Keratinocyte (primary cell): Measurements from ENCODE around the gene KANSL1. TPM values are rescaled to one million over a fixed set of nuclear protein-coding genes. Genes with fewer than 3 reads are reported as not detected.

ENCODE experiments used
- DNase-seq: peaks from one replicate; pipeline ENCODE4 v3.0.0-alpha.2; 2011; ENCODE audit warnings: low read depth, missing footprints, low spot score
- FAIRE-seq: peaks from 2 replicates; lab custom pipeline; 2011; peaks lifted over from hg19 to GRCh38; lab: Jason Lieb, UNC
- H2AFZ ChIP-seq: 2 replicates; pipeline ENCODE4 v1.6.0; 2012; ENCODE audit warnings: low read length, control low read depth, inconsistent platforms; ENCODE audit not compliant: control insufficient read depth
- H3K27ac ChIP-seq: 2 replicates; pipeline ENCODE4 v1.5.1; 2011; ENCODE audit warnings: low read length; ENCODE audit not compliant: control insufficient read depth, insufficient read depth
- H3K27me3 ChIP-seq: 3 replicates; pipeline ENCODE4 v1.6.0; 2011; ENCODE audit warnings: low read length; ENCODE audit not compliant: control insufficient read depth, insufficient read depth; ENCODE audit errors: extremely low read depth
- H3K36me3 ChIP-seq, 2 experiments: 2 replicates in 1 of 2; 3 replicates in 1 of 2; pipeline ENCODE4 v1.5.1; 2011; ENCODE audit warnings: low read length in 2 of 2, mild to moderate bottlenecking in 1 of 2; ENCODE audit not compliant: control insufficient read depth in 2 of 2, insufficient read depth in 2 of 2; ENCODE audit errors: extremely low read depth in 1 of 2
- H3K4me1 ChIP-seq: 3 replicates; pipeline ENCODE4 v1.5.1; 2011; ENCODE audit warnings: low read length; ENCODE audit not compliant: control insufficient read depth, insufficient read depth; ENCODE audit errors: extremely low read depth
- H3K4me2 ChIP-seq: 3 replicates; pipeline ENCODE4 v1.6.0; 2011; ENCODE audit warnings: low read depth, low read length; ENCODE audit not compliant: control insufficient read depth, insufficient read depth; ENCODE audit errors: extremely low read depth
- H3K4me3 ChIP-seq, 3 experiments: fragments of 200-600 bp in 1 of 3; sonication (generic) in 1 of 3; 2 replicates in 2 of 3; 3 replicates in 1 of 3; pipeline ENCODE4 v1.5.1; 2011 to 2016; ENCODE audit warnings: low read length in 3 of 3, mild to moderate bottlenecking in 3 of 3, control low read depth in 2 of 3, inconsistent platforms in 1 of 3, low read depth in 1 of 3, mixed read lengths in 1 of 3, mixed run types in 1 of 3, moderate library complexity in 1 of 3; ENCODE audit not compliant: control insufficient read depth in 2 of 3, insufficient read depth in 2 of 3; ENCODE audit errors: extremely low read depth in 1 of 3
- H3K79me2 ChIP-seq: 2 replicates; pipeline ENCODE4 v1.6.0; 2012; ENCODE audit warnings: low read length; ENCODE audit not compliant: control insufficient read depth, insufficient read depth
- H3K9ac ChIP-seq: 3 replicates; pipeline ENCODE4 v1.6.0; 2011; ENCODE audit warnings: low read length; ENCODE audit not compliant: control insufficient read depth, insufficient read depth; ENCODE audit errors: extremely low read depth
- H3K9me1 ChIP-seq: 3 replicates; pipeline ENCODE4 v1.6.0; 2011; ENCODE audit warnings: low read length; ENCODE audit not compliant: control insufficient read depth, insufficient read depth; ENCODE audit errors: extremely low read depth
- H3K9me3 ChIP-seq: 2 replicates; pipeline ENCODE4 v1.5.1; 2012; ENCODE audit warnings: low read depth, low read length; ENCODE audit not compliant: control insufficient read depth
- H4K20me1 ChIP-seq: 3 replicates; pipeline ENCODE4 v1.6.0; 2011; ENCODE audit warnings: low read length; ENCODE audit not compliant: control insufficient read depth, insufficient read depth; ENCODE audit errors: extremely low read depth
- EZH2 ChIP-seq: IDR thresholded peaks from one replicate; pipeline ENCODE4 v1.6.1; 2012; ENCODE audit warnings: inconsistent platforms, mild to moderate bottlenecking, low read length, moderate library complexity
- dilution Hi-C: fragments of 300-500 bp; cut with MboI; formaldehyde crosslinking; loops from one replicate; pipeline ENCODE4 v1.7.0; 2020; ENCODE audit warnings: low sequenced_read_pairs; ENCODE audit not compliant: extremely low pct_ligation_motif_present
- polyA plus RNA-seq, 5 experiments: library from polyadenylated mRNA; depleted of rRNA in 3 of 5; stranded (reverse) in 3 of 5; stranded (forward) in 1 of 5; unstranded in 1 of 5; fragments of >200 nt; gene quantifications; 1 replicate in 1 of 5; 2 replicates in 3 of 5; 3 replicates in 1 of 5; pipeline versions ENCODE4 v1.2.1 to v1.2.3, GENCODE V29; 2011 to 2012; ENCODE audit warnings: missing spikeins in 2 of 5, low read depth in 1 of 5, low replicate concordance in 1 of 5
- TF ChIP-seq, protein P1 (sequence below), 3 experiments: IDR thresholded peaks in 1 of 3; conservative IDR thresholded peaks in 1 of 3; optimal IDR thresholded peaks in 1 of 3; 2 replicates in 2 of 3; 3 replicates in 1 of 3; pipeline versions ENCODE3 to v1.5.1; 2011; ENCODE audit warnings: low read length in 3 of 3, mild to moderate bottlenecking in 3 of 3, moderate library complexity in 2 of 3, control low read depth in 1 of 3, inconsistent platforms in 1 of 3; ENCODE audit not compliant: insufficient read depth in 2 of 3; ENCODE audit errors: extremely low read depth in 1 of 3

The KANSL1 gene
- polyA plus RNA-seq, 1 donor (not counting 4 experiments of a cell fraction or from before 2014, with no cell fraction given): 17.6 TPM

DNA sequence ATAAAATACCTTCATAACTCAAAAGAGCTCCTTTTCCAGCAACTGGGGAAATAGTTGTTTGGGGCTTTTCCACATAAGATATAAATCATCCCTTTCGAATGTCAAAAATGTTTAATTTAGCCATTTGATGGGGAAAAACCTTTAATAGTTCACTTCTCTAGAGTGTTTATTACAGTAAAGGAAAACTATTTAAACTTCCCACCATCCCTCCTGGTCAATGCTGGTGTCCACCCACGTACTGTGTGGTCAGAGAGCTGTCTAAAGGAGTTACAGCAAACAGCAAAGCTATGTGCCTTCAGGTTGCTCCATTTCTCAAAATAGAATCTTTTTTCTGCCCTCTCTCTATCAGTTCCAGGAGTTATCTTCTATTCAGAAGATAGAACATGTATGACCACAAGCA lies 33.5 kb downstream of the KANSL1 start:
- Histone ChIP-seq H3K27me3 (no peaks in the 10 kb centered on the region), H4K20me1 (peaks cover 28% of the 10 kb centered on the region), H3K9me3 (no peaks in the 10 kb centered on the region), H3K9me1 (peaks cover 8% of the 10 kb centered on the region), H3K4me2 (no peak overlapping the region), H3K9ac (no peak overlapping the region), H3K4me1 (peaks cover 49% of the 10 kb centered on the region), H3K4me3 (no peak overlapping the region), H3K27ac (no peak overlapping the region), H2AFZ (no peak overlapping the region), H3K36me3 (peaks cover 1 to 3% of the 10 kb centered on the region in 2 experiments), H3K79me2 (peaks cover 98% of the 10 kb centered on the region)
- no peak for TF ChIP-seq EZH2
- TF ChIP-seq, protein P1, sequence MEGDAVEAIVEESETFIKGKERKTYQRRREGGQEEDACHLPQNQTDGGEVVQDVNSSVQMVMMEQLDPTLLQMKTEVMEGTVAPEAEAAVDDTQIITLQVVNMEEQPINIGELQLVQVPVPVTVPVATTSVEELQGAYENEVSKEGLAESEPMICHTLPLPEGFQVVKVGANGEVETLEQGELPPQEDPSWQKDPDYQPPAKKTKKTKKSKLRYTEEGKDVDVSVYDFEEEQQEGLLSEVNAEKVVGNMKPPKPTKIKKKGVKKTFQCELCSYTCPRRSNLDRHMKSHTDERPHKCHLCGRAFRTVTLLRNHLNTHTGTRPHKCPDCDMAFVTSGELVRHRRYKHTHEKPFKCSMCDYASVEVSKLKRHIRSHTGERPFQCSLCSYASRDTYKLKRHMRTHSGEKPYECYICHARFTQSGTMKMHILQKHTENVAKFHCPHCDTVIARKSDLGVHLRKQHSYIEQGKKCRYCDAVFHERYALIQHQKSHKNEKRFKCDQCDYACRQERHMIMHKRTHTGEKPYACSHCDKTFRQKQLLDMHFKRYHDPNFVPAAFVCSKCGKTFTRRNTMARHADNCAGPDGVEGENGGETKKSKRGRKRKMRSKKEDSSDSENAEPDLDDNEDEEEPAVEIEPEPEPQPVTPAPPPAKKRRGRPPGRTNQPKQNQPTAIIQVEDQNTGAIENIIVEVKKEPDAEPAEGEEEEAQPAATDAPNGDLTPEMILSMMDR (optimal IDR thresholded peaks at IDR 0.05 in 1 of 3, IDR thresholded peaks at IDR 0.05 in 1 of 3, conservative IDR thresholded peaks at IDR 0.05 in 1 of 3; ENCODE audit: extremely low read depth in 1 of 3, insufficient read depth in 2 of 3, low read length in 3 of 3): no peak
- FAIRE-seq: no peak
- dilution Hi-C loops: no loop called here
- no peak for DNase-seq

DNA sequence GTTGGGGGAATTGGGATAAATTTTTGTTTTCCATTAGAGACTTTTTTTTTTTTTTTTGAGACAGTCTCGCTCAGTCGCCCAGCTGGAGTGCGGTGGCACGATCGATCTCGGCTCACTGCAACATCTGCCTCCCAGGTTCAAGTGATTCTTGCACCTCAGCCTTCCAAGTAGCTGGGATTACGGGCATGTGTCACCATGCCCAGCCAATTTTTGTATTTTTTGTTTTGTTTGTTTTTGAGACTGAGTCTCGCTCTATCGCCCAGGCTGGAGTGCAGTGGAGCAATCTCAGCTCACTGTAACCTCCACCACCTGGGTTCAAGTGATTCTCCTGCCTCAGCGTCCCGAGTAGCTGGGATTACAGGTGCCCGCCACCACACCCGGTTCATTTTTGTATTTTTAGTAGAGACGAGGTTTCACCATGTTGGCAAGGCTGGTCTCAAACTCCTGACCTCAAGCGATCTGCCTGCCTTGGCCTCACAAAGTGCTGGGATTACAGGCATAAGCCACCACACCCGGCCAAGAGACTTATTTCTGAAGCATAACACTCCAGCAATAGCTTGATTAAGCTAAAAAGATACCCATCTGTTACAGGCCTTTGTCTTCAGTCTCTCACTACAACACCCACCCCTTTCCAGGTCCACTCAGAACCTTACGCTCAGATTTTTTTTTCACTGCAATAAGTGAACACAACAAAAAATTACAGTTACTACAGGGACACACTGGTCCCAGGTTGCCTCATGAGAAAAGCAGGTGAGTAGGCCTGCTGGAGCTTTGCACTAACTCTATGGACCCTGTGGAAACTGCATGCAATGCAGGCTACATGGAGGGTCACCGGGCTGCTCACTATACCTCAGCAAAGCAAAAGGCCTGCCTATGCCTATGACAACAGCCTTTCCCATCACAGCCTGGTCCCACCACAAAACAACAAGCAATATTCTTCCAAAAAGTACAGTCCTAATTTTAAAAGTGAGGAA lies 34.6 kb downstream of the KANSL1 start:
- no peak overlapping the region for H2AFZ ChIP-seq
- H4K20me1 ChIP-seq: peaks cover 34% of the 10 kb centered on the region
- H3K4me1 ChIP-seq: peaks cover 46% of the 10 kb centered on the region
- H3K36me3 ChIP-seq: peaks cover 1 to 3% of the 10 kb centered on the region in 2 experiments
- H3K79me2 ChIP-seq: peaks cover 99% of the 10 kb centered on the region
- H3K9me1 ChIP-seq: peaks cover 11% of the 10 kb centered on the region
- no peak for TF ChIP-seq EZH2
- TF ChIP-seq, protein P1 (optimal IDR thresholded peaks at IDR 0.05 in 1 of 3, IDR thresholded peaks at IDR 0.05 in 1 of 3, conservative IDR thresholded peaks at IDR 0.05 in 1 of 3; ENCODE audit: extremely low read depth in 1 of 3, insufficient read depth in 2 of 3, low read length in 3 of 3): no peak
- DNase-seq (no peak), FAIRE-seq (no peak)
- H3K27ac ChIP-seq: peak overlapping the region; percentile 16
- peak overlapping the region; percentile 68 for H3K4me2 ChIP-seq
- peak overlapping the region in 1 of 3 experiments; percentile 11 for H3K4me3 ChIP-seq
- no peaks in the 10 kb centered on the region for H3K9me3 ChIP-seq
- dilution Hi-C loops: no loop called here
- no peak overlapping the region for H3K9ac ChIP-seq
- no peaks in the 10 kb centered on the region for H3K27me3 ChIP-seq
